ENCODE results near the gene F2R. TPM values are rescaled to one million over a fixed set of nuclear protein-coding genes. Genes with fewer than 3 reads are reported as not detected.

Gene F2R
- total RNA-seq, result 39.7 and 48.1 TPM in 2 replicates

GRCh38 chr5:76715736-76716455 is at the start of gene F2R:
Gene F2R (plus strand): TSS chr5:76716126. CDS start chr5:76716308, 182 bp downstream.

Other genes starting within 250 kb of the F2R start
- gene F2RL2, start 92.7 kb upstream of the F2R start, total RNA-seq, result 10.4 and 15.0 TPM in 2 replicates
- gene F2RL1, start 102.9 kb downstream of the F2R start, total RNA-seq, result 5.6 and 6.0 TPM in 2 replicates
- gene S100Z, start 133.9 kb downstream of the F2R start, total RNA-seq, result not detected in 2 replicates
- gene CRHBP, start 236.9 kb downstream of the F2R start, total RNA-seq, result 0.26 and 0.63 TPM in 2 replicates